Middle frontal gyrus (tissue), 1 donor: Measurements from ENCODE around the gene CAPN15.

Experiments used
- DNase-seq: peaks from one replicate; pipeline ENCODE4 v3.0.0-alpha.2; 2015; ENCODE audit warnings: low spot score; ENCODE audit errors: extremely low spot score

CAPN15 gene

GRCh38 chr16:561413-561794 is 33.9 kb downstream of the CAPN15 start:
- no peak for DNase-seq

- no peak for DNase-seq
Measured at GRCh38 chr16:561957-562938, 34.7 kb downstream of the CAPN15 start.

- DNase-seq = no peak
Measured at GRCh38 chr16:563072-563644, 35.6 kb downstream of the CAPN15 start.

GRCh38 chr16:564690-565418 is 37.3 kb downstream of the CAPN15 start:
- DNase-seq = no peak

- DNase-seq = no peak
Measured at GRCh38 chr16:565419-566330, 38.2 kb downstream of the CAPN15 start.

GRCh38 chr16:566475-567372 is 39.2 kb downstream of the CAPN15 start, which contains the start of gene NHLRC4:
NHLRC4 (plus strand) TSS chr16:567005; CDS start chr16:568048, 1,043 bp downstream.
- no peak for DNase-seq

- DNase-seq = no peak
Measured at GRCh38 chr16:567373-568256, 40.1 kb downstream of the CAPN15 start.

- no peak for DNase-seq
Measured at GRCh38 chr16:568401-569258, 41.1 kb downstream of the CAPN15 start.

GRCh38 chr16:569445-570254 is 42.1 kb downstream of the CAPN15 start, which contains the start of gene PIGQ:
PIGQ (plus strand) TSS chr16:569968; CDS start chr16:574075, 4,107 bp downstream.
- no peak for DNase-seq

- no peak for DNase-seq
Measured at GRCh38 chr16:572865-573650, 45.5 kb downstream of the CAPN15 start.

- no peak for DNase-seq
Measured at GRCh38 chr16:574021-574760, 46.7 kb downstream of the CAPN15 start.

GRCh38 chr16:575354-576196 is 48.1 kb downstream of the CAPN15 start:
- DNase-seq = no peak

- DNase-seq = no peak
Measured at GRCh38 chr16:576197-576822, 48.8 kb downstream of the CAPN15 start.

GRCh38 chr16:576823-577201 is 49.3 kb downstream of the CAPN15 start:
- DNase-seq = no peak
